ENCODE results near the gene KATNB1.
"Not testable (repeated sequence)": the region's sequence is repeated elsewhere in the genome, so short reads cannot be mapped to it uniquely, and the experiment has no call there.

KATNB1 gene

DNA sequence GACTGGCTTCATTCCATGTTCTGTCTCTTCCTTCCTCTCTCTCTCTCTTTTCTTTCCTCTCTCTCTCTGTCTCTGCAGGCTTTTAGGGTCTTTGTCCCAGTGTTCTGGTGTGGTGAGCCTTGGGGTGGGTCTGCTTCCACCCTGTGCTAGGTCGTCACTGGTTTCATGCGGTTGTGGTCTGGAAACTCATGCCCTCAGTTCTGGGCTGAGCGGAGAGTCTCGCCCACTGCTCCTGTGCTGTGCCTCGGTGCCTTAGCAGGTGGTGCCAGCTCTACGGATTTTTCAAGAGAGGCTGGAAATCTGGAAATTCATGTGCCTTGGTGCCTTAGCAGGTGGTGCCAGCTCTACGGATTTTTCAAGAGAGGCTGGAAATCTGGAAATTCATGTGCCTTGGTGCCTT is 10.7 kb downstream of the KATNB1 start:
- DNase-seq, result not testable (repeated sequence)

DNA sequence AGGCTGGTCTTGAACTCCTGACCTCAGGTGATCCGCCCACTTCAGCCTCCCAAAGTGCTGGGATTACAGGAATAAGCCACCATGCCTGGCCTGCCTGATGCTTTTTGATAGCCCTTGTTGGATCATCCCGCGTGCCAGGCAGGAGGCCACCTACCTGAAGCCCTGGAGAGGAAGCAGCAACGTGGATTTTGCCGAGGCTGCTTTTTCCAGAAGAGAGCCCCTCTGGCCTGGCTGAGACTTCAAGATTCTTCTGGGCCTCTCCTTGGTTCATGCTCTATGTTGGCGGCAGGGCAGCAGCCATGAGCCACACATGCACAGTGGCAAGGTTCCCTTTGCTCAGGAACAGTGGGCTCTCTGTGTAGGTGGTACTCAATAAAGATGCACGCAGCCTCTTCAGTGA is 11.5 kb downstream of the KATNB1 start:
- no peak for DNase-seq

- DNase-seq, result no peak
These were observed 11.9 kb downstream of the KATNB1 start for GRCh38 chr16:57747496-57747895.

DNA sequence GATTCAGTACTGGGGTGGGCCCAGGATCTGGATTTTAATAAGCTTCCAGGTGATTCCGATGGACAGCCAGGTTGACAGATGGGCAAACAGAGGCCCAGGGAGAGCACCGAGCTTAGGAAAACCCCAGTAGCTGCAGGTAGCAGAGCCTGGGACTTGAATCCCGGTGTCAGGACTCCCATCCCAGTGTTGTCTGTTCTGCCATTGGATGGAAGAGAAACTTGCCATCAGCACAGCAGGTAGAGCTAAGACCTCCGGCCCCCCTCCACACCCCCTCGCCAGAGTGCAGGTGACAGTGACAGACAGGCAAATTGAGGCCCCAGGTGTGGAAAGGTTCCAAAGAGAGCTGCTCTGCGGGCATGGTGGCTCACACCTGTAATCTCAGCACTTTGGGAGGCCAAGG is 12.4 kb downstream of the KATNB1 start:
- no peak for DNase-seq

DNA sequence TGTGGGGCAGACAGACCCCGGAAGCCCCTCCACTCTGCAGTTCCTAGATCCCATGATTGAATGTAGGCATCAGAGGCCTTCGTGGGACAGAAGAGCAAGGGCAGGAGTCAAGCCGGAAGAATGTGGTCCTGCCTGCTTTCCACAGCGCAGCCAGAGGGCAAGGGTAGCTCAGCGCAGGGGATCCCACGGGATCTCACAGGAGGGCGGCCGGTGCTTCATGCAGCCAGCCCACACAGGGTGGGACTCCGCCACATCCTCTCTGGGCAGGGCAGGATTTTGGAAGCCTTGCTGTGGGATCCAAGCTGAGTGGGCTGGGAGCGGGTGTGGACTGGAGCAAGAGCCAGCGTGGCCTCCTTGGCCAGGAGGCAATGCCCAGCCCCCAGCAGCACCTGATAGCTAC is 13.0 kb downstream of the KATNB1 start:
- DNase-seq, result no peak

GRCh38 chr16:57749101-57749692 is 13.6 kb downstream of the KATNB1 start:
- DNase-seq, result no peak

- no peak for DNase-seq
These were observed 14.4 kb downstream of the KATNB1 start for GRCh38 chr16:57749856-57750452.

DNA sequence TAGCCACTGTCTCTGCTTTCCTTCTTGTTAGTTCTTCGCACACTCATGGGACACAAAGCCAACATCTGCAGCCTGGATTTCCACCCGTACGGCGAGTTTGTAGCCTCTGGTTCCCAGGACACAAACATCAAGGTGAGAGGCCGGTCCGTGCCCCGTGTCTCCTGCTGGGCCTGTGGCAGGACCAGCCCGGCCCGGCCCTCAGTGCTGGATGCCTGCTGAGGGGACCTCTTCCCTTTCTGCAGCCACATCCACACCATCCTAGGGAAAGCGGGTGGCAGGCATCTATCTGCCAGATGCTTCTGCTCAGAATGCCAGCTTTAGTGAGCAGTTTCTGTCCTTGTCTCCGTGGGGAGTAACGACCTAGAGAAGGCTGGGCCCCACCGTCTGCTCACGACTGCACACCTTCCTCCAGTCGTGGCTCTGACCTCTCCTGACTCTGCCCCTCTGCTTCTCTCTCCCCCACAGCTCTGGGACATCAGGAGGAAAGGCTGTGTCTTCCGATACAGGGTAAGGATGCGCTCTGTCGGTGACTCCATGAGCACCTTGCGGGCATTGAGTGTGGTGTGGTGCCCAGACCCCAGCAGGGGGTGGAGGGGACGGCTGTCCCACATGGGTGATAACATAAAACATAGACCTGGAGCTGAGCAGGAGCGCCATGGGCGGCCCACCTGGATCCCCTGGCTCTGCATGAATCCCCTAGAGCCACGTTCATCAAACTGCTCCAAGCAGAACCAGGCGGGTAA is 15.4 kb downstream of the KATNB1 start:
- no peak for DNase-seq

GRCh38 chr16:57751539-57752202 is 16.1 kb downstream of the KATNB1 start:
- no peak for DNase-seq

- DNase-seq, result no peak
These were observed 16.6 kb downstream of the KATNB1 start for GRCh38 chr16:57752203-57752580.

GRCh38 chr16:57752581-57753447 is 17.2 kb downstream of the KATNB1 start:
- no peak for DNase-seq

GRCh38 chr16:57753448-57754353 is 18.1 kb downstream of the KATNB1 start:
- DNase-seq, result no peak

GRCh38 chr16:57754354-57755060 is 18.9 kb downstream of the KATNB1 start:
- DNase-seq, result no peak

DNA sequence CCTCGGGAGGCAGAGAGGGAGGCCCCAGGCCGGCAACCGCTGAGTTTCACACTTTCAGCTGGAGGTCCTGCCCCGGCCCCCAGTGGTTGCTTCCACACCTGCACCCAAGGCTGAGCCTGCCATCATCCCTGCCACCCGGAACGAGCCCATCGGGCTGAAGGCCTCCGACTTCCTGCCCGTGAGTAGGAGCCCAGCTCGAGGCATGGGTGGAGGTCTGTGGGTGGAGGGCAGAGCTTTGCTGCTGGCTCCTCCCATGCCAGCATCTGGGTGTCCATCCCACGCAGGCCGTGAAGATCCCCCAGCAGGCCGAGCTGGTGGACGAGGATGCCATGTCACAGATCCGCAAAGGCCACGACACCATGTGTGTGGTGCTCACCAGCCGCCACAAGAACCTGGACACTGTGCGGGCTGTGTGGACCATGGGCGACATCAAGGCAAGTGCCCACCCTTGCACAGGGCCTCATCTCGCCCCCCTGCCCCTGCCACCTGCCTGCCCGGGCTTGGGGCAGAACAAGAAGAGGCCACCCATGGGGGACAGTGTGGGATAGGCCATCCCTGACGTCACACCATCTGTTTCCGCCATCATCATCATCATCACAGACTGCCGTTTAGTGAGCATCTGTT is 19.6 kb downstream of the KATNB1 start:
- DNase-seq, result no peak

GRCh38 chr16:57755726-57756423 is 20.3 kb downstream of the KATNB1 start:
- DNase-seq, result no peak

DNA sequence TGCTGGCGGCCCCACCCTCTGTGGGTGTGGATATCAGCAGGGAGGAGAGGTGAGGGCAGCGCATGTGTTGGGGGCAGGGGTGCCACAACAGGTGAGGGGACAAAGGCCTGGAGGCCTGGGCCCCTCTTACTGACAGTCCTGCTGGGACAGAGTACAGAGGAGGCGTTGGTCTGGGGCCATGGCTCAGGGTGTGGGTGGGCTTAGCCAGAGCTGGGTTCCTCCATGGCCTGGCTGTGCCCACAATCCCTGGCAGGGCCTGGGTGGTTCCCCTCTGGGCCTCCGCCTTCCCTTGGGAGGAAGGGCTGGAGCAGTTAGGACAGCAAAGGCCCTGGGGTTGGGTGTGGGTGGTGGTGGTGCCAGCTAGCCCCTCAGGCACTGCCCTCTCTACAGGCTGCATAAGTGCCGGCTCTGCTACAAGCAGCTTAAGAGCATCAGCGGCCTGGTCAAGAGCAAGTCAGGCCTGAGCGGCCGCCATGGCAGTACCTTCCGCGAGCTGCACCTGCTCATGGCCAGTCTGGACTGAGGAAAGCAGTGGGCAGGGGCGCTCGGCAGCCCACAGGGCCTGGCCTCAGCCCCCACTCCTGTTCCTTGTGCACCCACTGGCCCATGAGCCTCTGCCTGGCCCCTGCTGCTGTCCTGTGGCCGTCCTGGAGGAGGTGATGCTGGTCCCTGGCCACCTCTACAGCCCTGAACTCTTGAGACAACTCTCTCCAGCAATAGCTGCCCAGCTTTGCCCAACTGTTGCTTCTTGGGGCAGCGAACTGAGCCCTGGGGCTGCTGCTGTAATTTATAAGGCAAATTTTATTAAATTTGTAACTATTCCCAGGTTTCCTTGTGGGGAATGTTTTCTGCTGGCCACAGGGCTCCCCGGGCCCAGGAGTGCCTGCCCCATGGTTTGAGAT is 21.1 kb downstream of the KATNB1 start:
- DNase-seq, result no peak

GRCh38 chr16:57757326-57757786 is 21.8 kb downstream of the KATNB1 start:
- peak; percentile 82 to 87 for DNase-seq

GRCh38 chr16:57757883-57758282 is 22.3 kb downstream of the KATNB1 start:
- DNase-seq, result no peak

Measured in CD4-positive, alpha-beta T cell treated with Interleukin-4 for 1 hour (primary cell).